Lower leg skin (tissue), 3 donors: ENCODE measurements around the gene SLC39A13.

ENCODE experiments used
- POLR2A ChIP-seq, 2 donors: fragments of 450-650 bp; IDR thresholded peaks; one replicate each; pipeline ENCODE4 v1.6.1; 2016 to 2017; ENCODE audit warnings: antibody characterized with exemption in 2 of 2, mild to moderate bottlenecking in 1 of 2, moderate library complexity in 1 of 2
- TF ChIP-seq, protein P1 (sequence below), 3 donors: fragments of 450-650 bp; IDR thresholded peaks; one replicate each; pipeline ENCODE4 v1.5.1; 2016; ENCODE audit warnings: antibody characterized with exemption in 3 of 3, mild to moderate bottlenecking in 3 of 3, moderate library complexity in 2 of 3

DNA sequence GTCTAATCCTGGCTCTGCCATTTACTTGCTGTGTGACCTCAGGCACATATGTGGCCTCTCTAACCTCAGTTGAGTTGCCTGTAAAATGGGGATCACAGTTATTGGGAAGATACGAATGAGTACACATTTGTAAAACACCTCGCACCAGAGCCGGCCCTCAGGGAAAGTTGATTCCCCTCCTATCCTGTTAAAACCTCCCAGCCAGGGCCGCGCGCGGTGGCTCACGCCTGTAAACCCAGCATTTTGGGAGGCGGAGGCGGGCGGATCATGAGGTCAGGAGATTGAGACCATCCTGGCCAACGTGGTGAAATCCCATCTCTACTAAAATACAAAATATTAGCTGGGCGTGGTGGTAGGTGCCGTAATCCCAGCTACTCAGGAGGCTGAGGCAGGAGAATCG is 48.0 kb upstream of the SLC39A13 start:
- TF ChIP-seq, protein P1, sequence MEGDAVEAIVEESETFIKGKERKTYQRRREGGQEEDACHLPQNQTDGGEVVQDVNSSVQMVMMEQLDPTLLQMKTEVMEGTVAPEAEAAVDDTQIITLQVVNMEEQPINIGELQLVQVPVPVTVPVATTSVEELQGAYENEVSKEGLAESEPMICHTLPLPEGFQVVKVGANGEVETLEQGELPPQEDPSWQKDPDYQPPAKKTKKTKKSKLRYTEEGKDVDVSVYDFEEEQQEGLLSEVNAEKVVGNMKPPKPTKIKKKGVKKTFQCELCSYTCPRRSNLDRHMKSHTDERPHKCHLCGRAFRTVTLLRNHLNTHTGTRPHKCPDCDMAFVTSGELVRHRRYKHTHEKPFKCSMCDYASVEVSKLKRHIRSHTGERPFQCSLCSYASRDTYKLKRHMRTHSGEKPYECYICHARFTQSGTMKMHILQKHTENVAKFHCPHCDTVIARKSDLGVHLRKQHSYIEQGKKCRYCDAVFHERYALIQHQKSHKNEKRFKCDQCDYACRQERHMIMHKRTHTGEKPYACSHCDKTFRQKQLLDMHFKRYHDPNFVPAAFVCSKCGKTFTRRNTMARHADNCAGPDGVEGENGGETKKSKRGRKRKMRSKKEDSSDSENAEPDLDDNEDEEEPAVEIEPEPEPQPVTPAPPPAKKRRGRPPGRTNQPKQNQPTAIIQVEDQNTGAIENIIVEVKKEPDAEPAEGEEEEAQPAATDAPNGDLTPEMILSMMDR (IDR thresholded peaks at IDR 0.05): no peak
- TF ChIP-seq POLR2A (IDR thresholded peaks at IDR 0.05): no peak
